Upper lobe of right lung (tissue), 1 donor: ENCODE data around the gene CDH11. TPM values are rescaled to one million over a fixed set of nuclear protein-coding genes. Genes with fewer than 3 reads are reported as not detected.

Experiments
- ATAC-seq: fragments of 200-7000 bp; cut with Tn5 transposase; one replicate; pipeline ENCODE4 v1.9.1; 2020; ENCODE audit warnings: mild to moderate bottlenecking, moderate library complexity
- DNase-seq: peaks from one replicate; pipeline ENCODE4 v3.0.0-alpha.2; 2020
- H3K27ac ChIP-seq: fragments of 200-600 bp; one replicate; pipeline ENCODE4 v1.8.0; 2022
- H3K27me3 ChIP-seq: fragments of 200-600 bp; one replicate; pipeline ENCODE4 v1.8.0; 2022; ENCODE audit warnings: mild to moderate bottlenecking
- H3K36me3 ChIP-seq: fragments of 200-600 bp; one replicate; pipeline ENCODE4 v1.8.0; 2022
- H3K4me1 ChIP-seq: fragments of 200-600 bp; one replicate; pipeline ENCODE4 v1.8.0; 2022
- H3K4me3 ChIP-seq: fragments of 200-600 bp; one replicate; pipeline ENCODE4 v1.8.0; 2022; ENCODE audit warnings: mild to moderate bottlenecking
- H3K9me3 ChIP-seq: fragments of 200-600 bp; one replicate; pipeline ENCODE4 v1.8.0; 2022
- CTCF ChIP-seq: fragments of 200-600 bp; IDR thresholded peaks from one replicate; pipeline ENCODE4 v1.8.0; 2022; ENCODE audit warnings: antibody characterized with exemption
- intact Hi-C: fragments of 100-400 bp; cut with DNase I; formaldehyde crosslinking; loops from one replicate; pipeline ENCODE4 v1.11.0; 2022
- total RNA-seq: library from RNA; stranded (reverse); fragmentation: NEBNext Ultra II Directional; extraction: Animal tissue kit (Norgen Biotek cat#: 25700); gene quantifications from one replicate; pipeline ENCODE4 v1.2.1, GENCODE V29; 2021
- donor health status: DM: no; HTN: yes; CAD: no; lungs with severe emphysema.

The CDH11 gene
- total RNA-seq, 1 donor from 2014 or later = 176 TPM

- Histone ChIP-seq H3K27me3 (no peaks in the 10 kb centered on the region), H3K4me3 (no peak overlapping the region), H3K9me3 (no peaks in the 10 kb centered on the region), H3K4me1 (no peaks in the 10 kb centered on the region), H3K36me3 (no peaks in the 10 kb centered on the region), H3K27ac (no peak overlapping the region)
- no peak for TF ChIP-seq CTCF
- intact Hi-C loops = no loop called here
- no peak for DNase-seq
- no peak for ATAC-seq
These were observed 221.3 kb downstream of the CDH11 start for GRCh38 chr16:64900517-64900916.

- Histone ChIP-seq H3K36me3 (no peaks in the 10 kb centered on the region), H3K9me3 (no peaks in the 10 kb centered on the region), H3K4me1 (no peaks in the 10 kb centered on the region), H3K4me3 (no peak overlapping the region), H3K27me3 (no peaks in the 10 kb centered on the region), H3K27ac (no peak overlapping the region)
- DNase-seq (no peak), ATAC-seq (no peak)
- no peak for TF ChIP-seq CTCF
- intact Hi-C loops = no loop called here
These were observed 221.8 kb downstream of the CDH11 start for GRCh38 chr16:64900019-64900418.

- H3K4me3 ChIP-seq = no peak overlapping the region
- no peak overlapping the region for H3K27ac ChIP-seq
- H3K27me3 ChIP-seq = no peaks in the 10 kb centered on the region
- H3K9me3 ChIP-seq = no peaks in the 10 kb centered on the region
- no peaks in the 10 kb centered on the region for H3K36me3 ChIP-seq
- H3K4me1 ChIP-seq = no peaks in the 10 kb centered on the region
- DNase-seq (no peak), ATAC-seq (no peak)
- no peak for TF ChIP-seq CTCF
- intact Hi-C loops = no loop called here
These were observed 223.7 kb downstream of the CDH11 start for GRCh38 chr16:64898159-64898558.
